Pancreas (tissue), 10 donors: ENCODE results near the gene KIAA1755. TPM values are rescaled to one million over a fixed set of nuclear protein-coding genes. Genes with fewer than 3 reads are reported as not detected.
A peak's percentile ranks its signal among the peaks of the same experiment; 100 is the strongest.

Source experiments
- ATAC-seq, 4 donors: fragments of 200-7000 bp; cut with Tn5 transposase; one replicate each; pipeline versions ENCODE4 v1.8.0 to v1.9.1; 2020; ENCODE audit warnings: mild to moderate bottlenecking in 4 of 4, moderate library complexity in 4 of 4
- DNase-seq, 6 donors: peaks; one replicate each; pipeline ENCODE4 v3.0.0-alpha.2; 2020
- FAIRE-seq: peaks from 2 replicates; lab custom pipeline; 2012; peaks lifted over from hg19 to GRCh38; lab: Jason Lieb, UNC
- H3K27ac ChIP-seq, 4 donors: fragments of 200-600 bp; sonication (generic); 1 replicate in 3 of 4; 2 replicates in 1 of 4; pipeline versions ENCODE4 v1.5.0 to v1.8.0; 2020
- H3K27me3 ChIP-seq, 4 donors: fragments of 200-600 bp; one replicate each; pipeline ENCODE4 v1.8.0; 2021
- H3K36me3 ChIP-seq, 3 donors: fragments of 200-600 bp; sonication (generic) in 1 of 3; one replicate each; pipeline versions ENCODE4 v1.5.0 to v1.8.0; 2020 to 2021
- H3K4me1 ChIP-seq, 3 donors: fragments of 200-600 bp; one replicate each; pipeline ENCODE4 v1.8.0; 2021
- H3K4me3 ChIP-seq, 4 donors: fragments of 200-600 bp; sonication (generic) in 2 of 4; one replicate each; pipeline versions ENCODE4 v1.5.0 to v1.8.0; 2020 to 2021
- H3K9me3 ChIP-seq, 4 donors: fragments of 200-600 bp; one replicate each; pipeline ENCODE4 v1.8.0; 2021
- WGBS, 2 donors: extraction: QIAGEN DNeasy Blood & Tissue Kit; methylation state at CpG; one replicate each; pipeline ENCODE4 v1.1.7; 2013; 5-methylcytosine and 5-hydroxymethylcytosine counted together
- intact Hi-C, 3 donors: fragments of 100-400 bp; cut with DNase I; formaldehyde crosslinking; loops; one replicate each; pipeline versions ENCODE4 v1.11.1 to v1.14.2; 2022
- polyA plus RNA-seq, 2 donors: library from polyadenylated mRNA; stranded (reverse); fragments of 200-250 nt; gene quantifications; one replicate each; pipeline ENCODE4 v1.2.3, GENCODE V29; 2013
- total RNA-seq, 6 donors: library from RNA; stranded (reverse); fragmentation: NEBNext Ultra II Directional in 4 of 6; extraction: Animal tissue kit (Norgen Biotek cat#: 25700) in 4 of 6; gene quantifications; one replicate each; pipeline versions ENCODE4 v1.2.1 to v1.2.4, GENCODE V29; 2021 to 2023
- TF ChIP-seq, protein P1 (sequence below), 4 donors: fragments of 200-600 bp; sonication (generic) in 3 of 4; IDR thresholded peaks; one replicate each; pipeline versions ENCODE4 v1.5.0 to v1.8.0; 2021; ENCODE audit warnings: antibody characterized with exemption in 4 of 4
- donor health status: healthy with polysubstance abuse.
- donor health status: DM: no; HTN: no; CAD: no; lungs with moderate emphysema.
- donor health status: DM: no; HTN: no; CAD: no.
- donor health status: control.
- donor health status: control.
- donor health status: Bipolar disorder and iron deficiency.
- donor health status: DM: yes; HTN: yes; CAD: no.
- donor health status: DM: no; HTN: no; CAD: no.
- donor health status: DM: no; HTN: no; CAD: no.
- donor health status: DM: yes; HTN: yes; CAD: no.

Gene KIAA1755
- total and polyA plus RNA-seq, 8 donors = 0.24 to 2.5 (median 0.96) TPM

DNA sequence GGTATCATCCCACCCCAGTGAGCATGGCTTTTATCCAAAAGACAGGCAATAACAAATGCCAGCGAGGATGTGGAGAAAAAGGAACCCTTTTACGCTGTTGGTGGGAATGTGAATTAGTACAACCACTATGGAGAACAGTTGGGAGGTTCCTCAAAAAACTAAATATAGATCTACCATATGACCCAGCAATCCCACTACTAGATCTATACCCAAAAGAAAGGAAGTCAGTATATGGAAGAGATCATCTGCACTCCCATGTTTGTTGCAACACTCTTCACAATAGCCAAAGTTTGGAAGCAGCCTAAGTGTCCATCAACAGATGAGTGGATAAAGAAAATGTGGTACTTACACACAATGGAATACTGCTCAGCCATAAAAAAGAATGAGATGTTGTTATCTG lies 5.9 kb upstream of the KIAA1755 start:
- intact Hi-C loops = no loop called here
- H3K9me3 ChIP-seq = no peaks in the 10 kb centered on the region
- FAIRE-seq (no peak), ATAC-seq (no peak), DNase-seq (no peak)
- WGBS, 2 donors = 85 to 86% methylated on average over 2 of the region's 2 CpGs
- TF ChIP-seq, protein P1, sequence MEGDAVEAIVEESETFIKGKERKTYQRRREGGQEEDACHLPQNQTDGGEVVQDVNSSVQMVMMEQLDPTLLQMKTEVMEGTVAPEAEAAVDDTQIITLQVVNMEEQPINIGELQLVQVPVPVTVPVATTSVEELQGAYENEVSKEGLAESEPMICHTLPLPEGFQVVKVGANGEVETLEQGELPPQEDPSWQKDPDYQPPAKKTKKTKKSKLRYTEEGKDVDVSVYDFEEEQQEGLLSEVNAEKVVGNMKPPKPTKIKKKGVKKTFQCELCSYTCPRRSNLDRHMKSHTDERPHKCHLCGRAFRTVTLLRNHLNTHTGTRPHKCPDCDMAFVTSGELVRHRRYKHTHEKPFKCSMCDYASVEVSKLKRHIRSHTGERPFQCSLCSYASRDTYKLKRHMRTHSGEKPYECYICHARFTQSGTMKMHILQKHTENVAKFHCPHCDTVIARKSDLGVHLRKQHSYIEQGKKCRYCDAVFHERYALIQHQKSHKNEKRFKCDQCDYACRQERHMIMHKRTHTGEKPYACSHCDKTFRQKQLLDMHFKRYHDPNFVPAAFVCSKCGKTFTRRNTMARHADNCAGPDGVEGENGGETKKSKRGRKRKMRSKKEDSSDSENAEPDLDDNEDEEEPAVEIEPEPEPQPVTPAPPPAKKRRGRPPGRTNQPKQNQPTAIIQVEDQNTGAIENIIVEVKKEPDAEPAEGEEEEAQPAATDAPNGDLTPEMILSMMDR (IDR thresholded peaks at IDR 0.05) = no peak
- no peaks in the 10 kb centered on the region for H3K4me1 ChIP-seq
- H3K4me3 ChIP-seq = no peak overlapping the region
- H3K36me3 ChIP-seq = no peaks in the 10 kb centered on the region
- H3K27ac ChIP-seq = no peak overlapping the region
- H3K27me3 ChIP-seq = no peaks in the 10 kb centered on the region

DNA sequence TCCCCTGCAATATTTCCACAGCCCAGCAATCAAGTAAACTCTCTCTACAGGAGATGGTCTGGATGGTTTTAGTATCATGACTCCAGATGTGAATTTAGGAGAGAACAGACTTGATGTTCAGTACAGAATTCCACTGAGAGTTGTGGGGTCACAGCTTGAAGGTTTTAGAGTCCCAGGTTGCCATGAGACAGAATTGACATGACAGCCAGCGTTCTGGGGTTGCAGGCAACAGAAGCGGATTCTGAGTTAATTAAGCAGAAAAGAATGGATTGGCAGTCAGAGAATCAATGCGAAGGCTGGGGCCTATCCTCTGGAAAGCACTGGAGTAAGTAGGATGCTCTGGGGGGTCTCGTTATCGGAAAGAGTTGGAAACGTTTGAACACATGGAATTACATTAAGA lies 2.4 kb upstream of the KIAA1755 start:
- TF ChIP-seq, protein P1 (IDR thresholded peaks at IDR 0.05) = no peak
- H3K9me3 ChIP-seq = no peaks in the 10 kb centered on the region
- 68 to 73% methylated on average over 6 of the region's 6 CpGs for WGBS, 2 donors
- no peak for FAIRE-seq
- no peaks in the 10 kb centered on the region for H3K36me3 ChIP-seq
- ATAC-seq = no peak
- no peak overlapping the region for H3K27ac ChIP-seq
- no peak for DNase-seq
- intact Hi-C loops = no loop called here
- no peaks in the 10 kb centered on the region for H3K4me1 ChIP-seq
- H3K27me3 ChIP-seq = peaks cover 0 to 11% (median 0%) of the 10 kb centered on the region in 4 donors
- no peak overlapping the region for H3K4me3 ChIP-seq

DNA sequence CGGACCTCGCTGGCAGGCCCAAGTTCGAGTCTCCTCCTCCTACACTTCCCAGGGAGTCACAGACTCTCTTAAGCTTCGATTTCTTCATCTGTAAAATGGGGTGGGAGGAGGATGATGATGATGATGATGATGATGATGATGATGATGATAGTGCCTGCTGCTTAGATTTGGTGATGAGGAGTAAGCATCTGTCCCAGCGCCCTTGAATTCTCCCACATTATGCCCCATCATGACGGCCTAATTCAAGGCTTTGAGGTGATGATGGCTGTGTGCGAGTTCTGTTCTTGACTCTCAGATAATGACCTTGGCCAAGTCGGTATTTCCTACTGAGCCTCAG lies 487 bp upstream of the KIAA1755 start:
- Histone ChIP-seq H3K27ac (no peak overlapping the region), H3K4me1 (no peaks in the 10 kb centered on the region), H3K4me3 (no peak overlapping the region), H3K27me3 (peaks cover 0 to 11% (median 0%) of the 10 kb centered on the region in 4 donors), H3K9me3 (no peaks in the 10 kb centered on the region), H3K36me3 (no peaks in the 10 kb centered on the region)
- FAIRE-seq (no peak), ATAC-seq (no peak), DNase-seq (no peak)
- TF ChIP-seq, protein P1 (IDR thresholded peaks at IDR 0.05) = no peak
- 44 to 59% methylated on average over 8 of the region's 8 CpGs for WGBS, 2 donors
- intact Hi-C loops = no loop called here

DNA sequence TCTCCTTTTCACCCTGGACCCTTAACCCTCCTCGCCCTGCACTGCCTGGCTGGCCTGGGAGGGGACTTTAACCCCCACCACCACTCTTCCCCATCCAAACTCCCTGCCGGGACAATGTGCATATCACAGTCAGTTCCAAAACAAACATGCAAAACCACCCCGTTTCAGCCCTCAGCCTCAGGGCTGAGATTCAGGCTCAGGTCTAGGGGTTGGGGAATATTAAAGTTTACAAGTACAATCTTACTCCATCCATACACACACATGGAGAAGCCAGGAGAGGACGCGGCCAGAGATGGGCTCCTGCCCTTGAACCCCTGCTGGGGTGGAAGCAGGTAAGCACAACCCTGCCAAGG lies 534 bp downstream of the KIAA1755 start:
- ATAC-seq (no peak), DNase-seq (no peak), FAIRE-seq (no peak)
- peak overlapping the region in 1 of 4 donors; percentile 20 for H3K4me3 ChIP-seq
- TF ChIP-seq, protein P1 (IDR thresholded peaks at IDR 0.05) = no peak
- no peaks in the 10 kb centered on the region for H3K4me1 ChIP-seq
- peaks cover 0 to 11% (median 0%) of the 10 kb centered on the region in 4 donors for H3K27me3 ChIP-seq
- no peak overlapping the region for H3K27ac ChIP-seq
- no peaks in the 10 kb centered on the region for H3K36me3 ChIP-seq
- intact Hi-C loops = no loop called here
- no peaks in the 10 kb centered on the region for H3K9me3 ChIP-seq
- WGBS, 2 donors = 14 to 26% methylated on average over 5 of the region's 5 CpGs

DNA sequence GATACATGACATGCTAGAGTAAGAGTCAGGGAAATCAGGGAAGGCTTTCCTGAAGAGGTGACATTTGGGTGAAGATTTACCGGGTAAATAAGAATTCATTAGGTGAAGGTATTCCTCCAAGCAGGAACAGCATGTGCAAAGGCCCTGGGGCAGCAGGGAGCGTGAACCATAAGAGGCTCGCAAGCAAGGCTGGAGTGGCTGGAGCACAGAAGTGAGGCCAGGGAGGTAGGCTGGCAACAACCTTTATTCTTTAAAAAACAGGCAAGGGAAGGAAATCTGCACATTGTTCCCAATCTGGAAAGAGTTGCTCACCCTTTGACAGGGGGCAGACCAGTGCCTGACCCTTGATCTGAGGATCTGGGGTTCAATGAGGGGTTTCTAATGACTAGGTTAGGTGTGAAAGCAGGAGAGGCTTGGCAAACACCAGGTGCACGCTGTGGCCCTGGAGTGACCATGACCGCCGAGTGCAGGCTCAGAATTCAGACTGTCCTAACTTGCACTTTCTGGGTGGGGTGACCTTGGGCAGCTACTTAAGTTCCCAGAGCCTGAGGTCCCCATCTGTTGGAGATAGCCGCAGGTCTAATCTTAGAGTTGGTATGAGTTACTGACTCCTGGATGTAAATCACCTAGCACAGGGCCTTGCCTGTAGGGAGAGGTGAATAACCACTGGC lies 1.9 kb downstream of the KIAA1755 start:
- 76 to 77% methylated on average over 7 of the region's 7 CpGs for WGBS, 2 donors
- no peaks in the 10 kb centered on the region for H3K4me1 ChIP-seq
- peaks cover 0 to 11% (median 0%) of the 10 kb centered on the region in 4 donors for H3K27me3 ChIP-seq
- H3K27ac ChIP-seq = no peak overlapping the region
- intact Hi-C loops = no loop called here
- FAIRE-seq = no peak
- TF ChIP-seq, protein P1 (IDR thresholded peaks at IDR 0.05) = no peak
- H3K36me3 ChIP-seq = no peaks in the 10 kb centered on the region
- H3K9me3 ChIP-seq = no peaks in the 10 kb centered on the region
- no peak overlapping the region for H3K4me3 ChIP-seq
- DNase-seq = no peak
- no peak for ATAC-seq
